ENCODE data around the gene UTP14A. TPM values are rescaled to one million over a fixed set of nuclear protein-coding genes. Genes with fewer than 3 reads are reported as not detected.

UTP14A gene
- total and polyA plus RNA-seq, 2 donors from 2014 or later = 7.7 to 15.3 TPM

- no peak overlapping the region for H3K27ac ChIP-seq (ENCODE audit: low read depth in 2 of 2, low read length in 2 of 2)
- intact Hi-C loops (cut with DNase I) = no loop called here
- H3K4me1 ChIP-seq (ENCODE audit: control insufficient read depth in 2 of 3, insufficient read depth in 2 of 3, low read depth in 1 of 3, low read length in 3 of 3) = no peaks in the 10 kb centered on the region
- no peaks in the 10 kb centered on the region for H3K9me3 ChIP-seq (ENCODE audit: control insufficient read depth in 2 of 3, insufficient read depth in 1 of 3, low read length in 3 of 3)
- no peak overlapping the region for H3K9ac ChIP-seq (ENCODE audit: low read length in 3 of 3)
- DNase-seq (no peak), FAIRE-seq (no peak)
- no peaks in the 10 kb centered on the region for H3K36me3 ChIP-seq (ENCODE audit: control insufficient read depth in 2 of 3, insufficient read depth in 3 of 3, low read length in 3 of 3)
- no peaks in the 10 kb centered on the region for H3K27me3 ChIP-seq (ENCODE audit: control insufficient read depth, insufficient read depth, low read length)
- TF ChIP-seq CTCF (IDR thresholded peaks at IDR 0.05; ENCODE audit: borderline replicate concordance, extremely low read depth, insufficient read depth) = no peak
- H3K4me3 ChIP-seq (ENCODE audit: low read length in 3 of 3) = no peak overlapping the region
Measured at GRCh38 chrX:129933700-129934099, 27.7 kb downstream of the UTP14A start.

- intact Hi-C loops (cut with DNase I) = no loop called here
- no peak overlapping the region for H3K4me3 ChIP-seq (ENCODE audit: low read length in 3 of 3)
- FAIRE-seq = no peak
Measured at GRCh38 chrX:129934461-129934860, 28.5 kb downstream of the UTP14A start.

GRCh38 chrX:129934952-129935351, 29.0 kb downstream of the UTP14A start:
- H3K9ac ChIP-seq (ENCODE audit: low read length in 3 of 3) = no peak overlapping the region
- no peaks in the 10 kb centered on the region for H3K27me3 ChIP-seq (ENCODE audit: control insufficient read depth, insufficient read depth, low read length)
- DNase-seq (no peak), FAIRE-seq (no peak)
- H3K36me3 ChIP-seq (ENCODE audit: control insufficient read depth in 2 of 3, insufficient read depth in 3 of 3, low read length in 3 of 3) = no peaks in the 10 kb centered on the region
- no peak for TF ChIP-seq CTCF (IDR thresholded peaks at IDR 0.05; ENCODE audit: borderline replicate concordance, extremely low read depth, insufficient read depth)
- H3K4me1 ChIP-seq (ENCODE audit: control insufficient read depth in 2 of 3, insufficient read depth in 2 of 3, low read depth in 1 of 3, low read length in 3 of 3) = no peaks in the 10 kb centered on the region
- no peaks in the 10 kb centered on the region for H3K9me3 ChIP-seq (ENCODE audit: control insufficient read depth in 2 of 3, insufficient read depth in 1 of 3, low read length in 3 of 3)
- no peak overlapping the region for H3K4me3 ChIP-seq (ENCODE audit: low read length in 3 of 3)
- intact Hi-C loops (cut with DNase I) = no loop called here
- H3K27ac ChIP-seq (ENCODE audit: low read depth in 2 of 2, low read length in 2 of 2) = no peak overlapping the region

More at GRCh38 chrX:129934461-129934860, 28.5 kb downstream of the UTP14A start:
- no peaks in the 10 kb centered on the region for H3K27me3 ChIP-seq (ENCODE audit: control insufficient read depth, insufficient read depth, low read length)
- no peak for DNase-seq
- H3K36me3 ChIP-seq (ENCODE audit: control insufficient read depth in 2 of 3, insufficient read depth in 3 of 3, low read length in 3 of 3) = no peaks in the 10 kb centered on the region
- H3K9me3 ChIP-seq (ENCODE audit: control insufficient read depth in 2 of 3, insufficient read depth in 1 of 3, low read length in 3 of 3) = no peaks in the 10 kb centered on the region
- no peak overlapping the region for H3K27ac ChIP-seq (ENCODE audit: low read depth in 2 of 2, low read length in 2 of 2)
- no peak overlapping the region for H3K9ac ChIP-seq (ENCODE audit: low read length in 3 of 3)
- no peak for TF ChIP-seq CTCF (IDR thresholded peaks at IDR 0.05; ENCODE audit: borderline replicate concordance, extremely low read depth, insufficient read depth)
- H3K4me1 ChIP-seq (ENCODE audit: control insufficient read depth in 2 of 3, insufficient read depth in 2 of 3, low read depth in 1 of 3, low read length in 3 of 3) = no peaks in the 10 kb centered on the region

- TF ChIP-seq CTCF (IDR thresholded peaks at IDR 0.05; ENCODE audit: borderline replicate concordance, extremely low read depth, insufficient read depth) = no peak
- Histone ChIP-seq H3K4me1 (ENCODE audit: control insufficient read depth in 2 of 3, insufficient read depth in 2 of 3, low read depth in 1 of 3, low read length in 3 of 3) (no peaks in the 10 kb centered on the region), H3K36me3 (ENCODE audit: control insufficient read depth in 2 of 3, insufficient read depth in 3 of 3, low read length in 3 of 3) (no peaks in the 10 kb centered on the region), H3K9ac (ENCODE audit: low read length in 3 of 3) (no peak overlapping the region), H3K27me3 (ENCODE audit: control insufficient read depth, insufficient read depth, low read length) (no peaks in the 10 kb centered on the region), H3K9me3 (ENCODE audit: control insufficient read depth in 2 of 3, insufficient read depth in 1 of 3, low read length in 3 of 3) (no peaks in the 10 kb centered on the region), H3K27ac (ENCODE audit: low read depth in 2 of 2, low read length in 2 of 2) (no peak overlapping the region), H3K4me3 (ENCODE audit: low read length in 3 of 3) (no peak overlapping the region)
- intact Hi-C loops (cut with DNase I) = no loop called here
- FAIRE-seq (no peak), DNase-seq (no peak)
Measured at GRCh38 chrX:129938081-129938480, 32.1 kb downstream of the UTP14A start.

All from kidney (tissue), 14 donors.